KMS-11 (cell line): Measurements from ENCODE around the gene C17orf100.

Source experiments
- H2AFZ ChIP-seq: fragments of 200-600 bp; sonication (generic); 2 replicates; pipeline ENCODE4 v1.6.1; 2016; ENCODE audit warnings: antibody characterized with exemption, mixed run types, low read depth
- H3K27ac ChIP-seq: fragments of 200-600 bp; sonication (generic); 2 replicates; pipeline ENCODE4 v1.6.1; 2016; ENCODE audit warnings: mild to moderate bottlenecking, mixed run types
- H3K27me3 ChIP-seq: fragments of 200-600 bp; sonication (generic); 2 replicates; pipeline ENCODE4 v1.6.1; 2017; ENCODE audit warnings: mild to moderate bottlenecking, low read depth, mixed run types, moderate library complexity; ENCODE audit not compliant: insufficient read depth
- H3K36me3 ChIP-seq: fragments of 200-600 bp; sonication (generic); 2 replicates; pipeline ENCODE4 v1.6.1; 2017; ENCODE audit warnings: mild to moderate bottlenecking, mixed run types; ENCODE audit not compliant: insufficient read depth
- H3K4me1 ChIP-seq: fragments of 200-600 bp; sonication (generic); 2 replicates; pipeline ENCODE4 v1.6.1; 2016; ENCODE audit warnings: mild to moderate bottlenecking, low read depth, mixed run types; ENCODE audit not compliant: poor library complexity, severe bottlenecking
- H3K4me2 ChIP-seq: fragments of 200-600 bp; sonication (generic); 2 replicates; pipeline ENCODE4 v1.7.0; 2016; ENCODE audit warnings: mild to moderate bottlenecking, mixed run types
- H3K4me3 ChIP-seq: fragments of 200-600 bp; sonication (generic); IDR thresholded peaks from 2 replicates; pipeline ENCODE4 v1.6.1; 2017; ENCODE audit warnings: low read depth, low read length, mixed read lengths; ENCODE audit not compliant: insufficient read depth
- H3K79me2 ChIP-seq: fragments of 200-600 bp; sonication (generic); 2 replicates; pipeline ENCODE4 v1.6.1; 2016; ENCODE audit warnings: low read depth, mixed run types; ENCODE audit not compliant: insufficient read depth
- H3K9ac ChIP-seq: fragments of 200-600 bp; sonication (generic); 2 replicates; pipeline ENCODE4 v1.6.1; 2016; ENCODE audit warnings: mild to moderate bottlenecking, mixed run types
- H4K20me1 ChIP-seq: fragments of 200-600 bp; sonication (generic); 2 replicates; pipeline ENCODE4 v1.6.1; 2016; ENCODE audit warnings: mild to moderate bottlenecking, mixed run types; ENCODE audit not compliant: insufficient read depth
- CTCF ChIP-seq: fragments of 200-600 bp; sonication (generic); conservative IDR thresholded peaks from 2 replicates; pipeline ENCODE4 v1.6.1; 2017; ENCODE audit warnings: low read depth, mild to moderate bottlenecking, antibody characterized with exemption, low read length, moderate library complexity, mixed read lengths

C17orf100 gene

GRCh38 chr17:6682339-6682738 lies 30.8 kb downstream of the C17orf100 start:
- H2AFZ ChIP-seq = no peak overlapping the region
- no peak overlapping the region for H3K4me2 ChIP-seq
- TF ChIP-seq CTCF = no peak
- no peaks in the 10 kb centered on the region for H3K36me3 ChIP-seq
- no peaks in the 10 kb centered on the region for H3K27me3 ChIP-seq
- no peak overlapping the region for H3K27ac ChIP-seq
- no peak overlapping the region for H3K4me3 ChIP-seq
- H3K9ac ChIP-seq = no peak overlapping the region
- no peaks in the 10 kb centered on the region for H4K20me1 ChIP-seq
- H3K79me2 ChIP-seq = no peaks in the 10 kb centered on the region
- no peaks in the 10 kb centered on the region for H3K4me1 ChIP-seq

- no peaks in the 10 kb centered on the region for H3K27me3 ChIP-seq
- no peak for TF ChIP-seq CTCF
- no peak overlapping the region for H3K4me2 ChIP-seq
- no peak overlapping the region for H3K9ac ChIP-seq
- no peaks in the 10 kb centered on the region for H3K36me3 ChIP-seq
- no peaks in the 10 kb centered on the region for H4K20me1 ChIP-seq
- H2AFZ ChIP-seq = no peak overlapping the region
- no peak overlapping the region for H3K4me3 ChIP-seq
- H3K4me1 ChIP-seq = no peaks in the 10 kb centered on the region
- H3K79me2 ChIP-seq = no peaks in the 10 kb centered on the region
- no peak overlapping the region for H3K27ac ChIP-seq
These were observed 31.6 kb downstream of the C17orf100 start for GRCh38 chr17:6683081-6683684.

- H3K9ac ChIP-seq = no peak overlapping the region
- no peaks in the 10 kb centered on the region for H4K20me1 ChIP-seq
- H3K36me3 ChIP-seq = no peaks in the 10 kb centered on the region
- no peaks in the 10 kb centered on the region for H3K27me3 ChIP-seq
- no peak overlapping the region for H3K27ac ChIP-seq
- H3K4me3 ChIP-seq = no peak overlapping the region
- H3K79me2 ChIP-seq = no peaks in the 10 kb centered on the region
- no peaks in the 10 kb centered on the region for H3K4me1 ChIP-seq
- no peak for TF ChIP-seq CTCF
- no peak overlapping the region for H2AFZ ChIP-seq
- no peak overlapping the region for H3K4me2 ChIP-seq
These were observed 32.3 kb downstream of the C17orf100 start for GRCh38 chr17:6683730-6684459.

- no peak overlapping the region for H3K27ac ChIP-seq
- no peaks in the 10 kb centered on the region for H4K20me1 ChIP-seq
- H3K4me3 ChIP-seq = no peak overlapping the region
- no peaks in the 10 kb centered on the region for H3K27me3 ChIP-seq
- no peaks in the 10 kb centered on the region for H3K79me2 ChIP-seq
- TF ChIP-seq CTCF = no peak
- no peaks in the 10 kb centered on the region for H3K36me3 ChIP-seq
- H3K4me2 ChIP-seq = no peak overlapping the region
- no peak overlapping the region for H2AFZ ChIP-seq
- no peak overlapping the region for H3K9ac ChIP-seq
- H3K4me1 ChIP-seq = no peaks in the 10 kb centered on the region
These were observed 32.9 kb downstream of the C17orf100 start for GRCh38 chr17:6684460-6684783.
